Esophagus muscularis mucosa (tissue), 4 donors: ENCODE results near the gene P4HB. TPM values are rescaled to one million over a fixed set of nuclear protein-coding genes. Genes with fewer than 3 reads are reported as not detected.

Experiments used
- DNase-seq: peaks from one replicate; pipeline ENCODE4 v3.0.0-alpha.2; 2017; ENCODE audit errors: extremely low spot score
- H3K27ac ChIP-seq, 4 donors: fragments of 200-600 bp; sonication (generic); replicated peaks in 1 of 4; 1 replicate in 3 of 4; 2 replicates in 1 of 4; pipeline ENCODE4 v1.5.1; 2016 to 2019; ENCODE audit warnings: mild to moderate bottlenecking in 1 of 4
- H3K27me3 ChIP-seq, 4 donors: fragments of 200-600 bp; sonication (generic); one replicate each; pipeline versions ENCODE4 v1.5.1 to v1.6.0; 2016 to 2019
- H3K36me3 ChIP-seq, 4 donors: fragments of 200-600 bp; sonication (generic); one replicate each; pipeline ENCODE4 v1.5.1; 2016 to 2019
- H3K4me1 ChIP-seq, 4 donors: fragments of 200-600 bp; sonication (generic); one replicate each; pipeline ENCODE4 v1.5.1; 2016 to 2019
- H3K4me3 ChIP-seq, 4 donors: fragments of 200-600 bp; sonication (generic); 1 replicate in 2 of 4; 2 replicates in 2 of 4; pipeline ENCODE4 v1.5.1; 2016 to 2019; ENCODE audit warnings: mild to moderate bottlenecking in 4 of 4, moderate library complexity in 1 of 4
- H3K9me3 ChIP-seq, 4 donors: fragments of 200-600 bp; sonication (generic); 1 replicate in 3 of 4; 2 replicates in 1 of 4; pipeline ENCODE4 v1.5.1; 2016 to 2019
- CTCF ChIP-seq, 3 experiments: fragments of 200-600 bp in 2 of 3; fragments of 450-650 bp in 1 of 3; sonication (generic) in 2 of 3; IDR thresholded peaks; one replicate each; pipeline ENCODE4 v1.5.1; 2017 to 2019; ENCODE audit warnings: antibody characterized with exemption in 3 of 3, mild to moderate bottlenecking in 2 of 3, moderate library complexity in 1 of 3
- EP300 ChIP-seq: sonication (generic); formaldehyde crosslinking; IDR thresholded peaks from one replicate; pipeline ENCODE4 v1.6.1; 2017; ENCODE audit warnings: antibody characterized with exemption
- POLR2A ChIP-seq: fragments of 450-650 bp; IDR thresholded peaks from one replicate; pipeline ENCODE4 v1.6.1; 2017; ENCODE audit warnings: antibody characterized with exemption, moderate library complexity, mild to moderate bottlenecking, low read depth
- POLR2AphosphoS5 ChIP-seq, 2 donors: sonication (generic); formaldehyde crosslinking; IDR thresholded peaks; one replicate each; pipeline ENCODE4 v1.6.1; 2017; ENCODE audit warnings: antibody characterized with exemption in 2 of 2
- WGBS: methylation state at CpG from one replicate; pipeline ENCODE4 v1.1.5; 2018; 5-methylcytosine and 5-hydroxymethylcytosine counted together
- intact Hi-C: fragments of 100-400 bp; cut with DNase I; formaldehyde crosslinking; loops from one replicate; pipeline ENCODE4 v1.15.1; 2023
- total RNA-seq, 4 donors: library from RNA; depleted of rRNA; stranded (reverse); fragments of >200 nt; gene quantifications; one replicate each; pipeline versions ENCODE4 v1.1.0 to v1.2.1, GENCODE V29; 2016

Gene P4HB
- total RNA-seq, 4 donors from 2014 or later: 269 to 334 (median 313) TPM

GRCh38 chr17:81898029-81898866 lies 37.9 kb upstream of the P4HB start:
- no peak for TF ChIP-seq POLR2A
- no peak overlapping the region for H3K27ac ChIP-seq
- H3K4me3 ChIP-seq: no peak overlapping the region
- peaks cover 35 to 74% (median 71%) of the 10 kb centered on the region in 4 donors for H3K36me3 ChIP-seq
- H3K9me3 ChIP-seq: no peaks in the 10 kb centered on the region
- peaks cover 0 to 24% (median 8%) of the 10 kb centered on the region in 4 donors for H3K27me3 ChIP-seq
- DNase-seq: no peak
- intact Hi-C loops: loop anchor here (5.0 kb wide), 1 partner anchor 46 kb away; no protein-coding TSS in a partner anchor
- H3K4me1 ChIP-seq: peaks cover 8 to 22% (median 16%) of the 10 kb centered on the region in 4 donors
- WGBS: 82% methylated on average over 16 of the region's 19 CpGs

- peaks cover 13 to 26% (median 18%) of the 10 kb centered on the region in 4 donors for H3K4me1 ChIP-seq
- intact Hi-C loops: loop anchor here (5.0 kb wide), 1 partner anchor 43 kb away; no protein-coding TSS in a partner anchor
- no peaks in the 10 kb centered on the region for H3K27me3 ChIP-seq
- TF ChIP-seq POLR2AphosphoS5 (IDR thresholded peaks at IDR 0.05) (no peak), POLR2A (no peak), EP300 (no peak), CTCF (IDR thresholded peaks at IDR 0.05) (no peak)
- H3K9me3 ChIP-seq: no peaks in the 10 kb centered on the region
- WGBS: 89% methylated on average over 11 of the region's 11 CpGs
- H3K4me3 ChIP-seq: no peak overlapping the region
- H3K36me3 ChIP-seq: peaks cover 35 to 70% (median 66%) of the 10 kb centered on the region in 4 donors
- no peak for DNase-seq
- no peak overlapping the region for H3K27ac ChIP-seq
These were observed 35.1 kb upstream of the P4HB start for GRCh38 chr17:81895400-81895799.

- Histone ChIP-seq H3K36me3 (peaks cover 35 to 66% (median 63%) of the 10 kb centered on the region in 4 donors), H3K4me3 (peak overlapping the region; percentile 86 to 100 (median 98)), H3K27me3 (no peaks in the 10 kb centered on the region), H3K4me1 (peaks cover 26 to 43% (median 32%) of the 10 kb centered on the region in 4 donors), H3K9me3 (no peaks in the 10 kb centered on the region), H3K27ac (peak overlapping the region; percentile 93 to 98 (median 95))
- WGBS: no CpG with 5 or more reads among the region's 40 CpGs
- DNase-seq: no peak
- TF ChIP-seq POLR2A: no peak
- TF ChIP-seq POLR2AphosphoS5 (IDR thresholded peaks at IDR 0.05): no peak
- no peak for TF ChIP-seq EP300
- no peak for TF ChIP-seq CTCF (IDR thresholded peaks at IDR 0.05)
- intact Hi-C loops: no loop called here
These were observed 30.9 kb upstream of the P4HB start for GRCh38 chr17:81891303-81891552.

- no peaks in the 10 kb centered on the region for H3K9me3 ChIP-seq
- peaks cover 34 to 66% (median 63%) of the 10 kb centered on the region in 4 donors for H3K36me3 ChIP-seq
- intact Hi-C loops: no loop called here
- H3K27ac ChIP-seq: peak overlapping the region; percentile 93 to 98 (median 95)
- no peak for TF ChIP-seq POLR2A
- no peak for TF ChIP-seq EP300
- 24% methylated on average over 20 of the region's 69 CpGs for WGBS
- no peak for DNase-seq
- peak overlapping the region; percentile 86 to 100 (median 98) for H3K4me3 ChIP-seq
- H3K4me1 ChIP-seq: peaks cover 26 to 43% (median 32%) of the 10 kb centered on the region in 4 donors
- H3K27me3 ChIP-seq: no peaks in the 10 kb centered on the region
These were observed 30.3 kb upstream of the P4HB start for GRCh38 chr17:81890447-81891302.

GRCh38 chr17:81889602-81890001 lies 29.3 kb upstream of the P4HB start:
- Histone ChIP-seq H3K36me3 (peaks cover 27 to 67% (median 63%) of the 10 kb centered on the region in 4 donors), H3K4me3 (no peak overlapping the region), H3K27me3 (no peaks in the 10 kb centered on the region), H3K27ac (no peak overlapping the region), H3K4me1 (peaks cover 26 to 43% (median 32%) of the 10 kb centered on the region in 4 donors), H3K9me3 (no peaks in the 10 kb centered on the region)
- intact Hi-C loops: no loop called here
- no peak for DNase-seq
- TF ChIP-seq POLR2AphosphoS5 (IDR thresholded peaks at IDR 0.05) (no peak), EP300 (no peak), CTCF (IDR thresholded peaks at IDR 0.05) (no peak), POLR2A (no peak)
- 92% methylated on average over 9 of the region's 9 CpGs for WGBS
